Cardiac septum (tissue), 1 donor: ENCODE data around the gene GUCA1C. TPM values are rescaled to one million over a fixed set of nuclear protein-coding genes. Genes with fewer than 3 reads are reported as not detected.

Experiments used
- DNase-seq: peaks from one replicate; pipeline ENCODE4 v3.0.0-alpha.2; 2020; ENCODE audit warnings: low spot score
- intact Hi-C: fragments of 100-400 bp; cut with DNase I; formaldehyde crosslinking; loops from one replicate; pipeline ENCODE4 v1.14.0; 2022
- total RNA-seq: library from RNA; stranded (reverse); fragmentation: NEBNext Ultra II Directional; extraction: Animal tissue kit (Norgen Biotek cat#: 25700); gene quantifications from one replicate; pipeline ENCODE4 v1.2.1, GENCODE V29; 2021
- donor health status: DM: no; HTN: no; CAD: no.

The GUCA1C gene
- total RNA-seq, 1 donor from 2014 or later = 0.81 TPM

DNA sequence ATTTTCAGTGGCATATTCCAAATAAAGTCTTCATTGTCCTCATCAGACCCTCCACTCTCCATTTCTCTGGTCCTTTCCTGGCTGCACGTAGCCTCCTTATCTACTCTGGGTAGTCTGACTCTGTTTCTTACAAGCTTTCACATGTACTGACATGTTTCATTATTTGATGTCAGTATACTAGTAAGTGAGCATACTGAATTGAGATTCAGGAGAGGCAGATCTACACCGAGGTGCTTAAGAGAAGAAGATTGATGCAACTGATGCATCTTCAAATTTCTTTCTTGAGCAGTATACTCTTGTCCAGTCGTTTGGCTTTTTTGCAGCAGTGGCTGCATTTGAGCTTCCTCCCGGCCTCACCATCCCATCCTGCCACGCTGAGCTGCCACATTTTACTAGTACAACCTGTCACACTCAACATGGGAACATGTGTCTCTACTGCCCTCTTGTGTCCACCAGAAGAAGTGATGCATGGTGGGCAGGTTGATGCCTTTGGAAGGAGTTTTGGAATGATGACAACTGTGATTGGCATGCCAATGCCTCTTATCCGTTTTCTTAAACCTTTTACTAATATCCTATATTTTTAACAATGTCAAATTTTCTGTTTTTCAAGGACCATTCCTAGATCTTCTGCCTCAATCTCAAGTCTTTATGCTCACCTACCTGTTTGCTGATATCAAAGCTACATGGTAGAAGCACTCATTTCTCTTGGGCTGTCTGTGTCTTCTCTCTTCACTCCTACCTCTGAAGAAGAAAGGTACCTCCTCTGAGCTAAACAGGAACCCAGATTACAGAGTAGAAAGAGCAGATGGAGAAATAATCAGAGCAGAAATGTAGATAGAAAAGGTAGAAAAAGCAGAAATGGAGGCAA lies 38.7 kb downstream of the GUCA1C start:
- DNase-seq = no peak
- intact Hi-C loops = loop anchor here (2.0 to 10.0 kb wide), 2 partner anchors 252 to 420 kb away; no protein-coding TSS in a partner anchor

DNA sequence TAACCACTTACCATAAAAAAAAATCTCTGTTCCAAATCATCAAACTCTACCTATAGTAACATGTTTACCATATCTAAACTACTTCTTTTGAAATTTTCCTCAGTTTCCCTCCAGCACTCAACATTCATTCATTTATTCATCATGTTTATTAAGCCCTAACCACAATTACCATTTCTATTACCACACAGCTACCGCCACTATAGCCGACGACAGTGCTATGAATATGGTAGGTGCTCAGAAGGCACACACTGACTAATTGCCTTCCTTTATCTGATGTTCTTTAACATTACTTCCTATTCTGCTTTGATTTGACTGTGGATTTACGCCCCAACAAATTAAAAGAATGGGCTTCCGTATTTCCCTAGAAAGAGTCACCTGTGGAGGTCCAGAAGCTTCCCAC lies 43.9 kb downstream of the GUCA1C start:
- intact Hi-C loops = loop anchor here (10.0 kb wide), 1 partner anchor 415 kb away; no protein-coding TSS in a partner anchor
- DNase-seq = no peak

DNA sequence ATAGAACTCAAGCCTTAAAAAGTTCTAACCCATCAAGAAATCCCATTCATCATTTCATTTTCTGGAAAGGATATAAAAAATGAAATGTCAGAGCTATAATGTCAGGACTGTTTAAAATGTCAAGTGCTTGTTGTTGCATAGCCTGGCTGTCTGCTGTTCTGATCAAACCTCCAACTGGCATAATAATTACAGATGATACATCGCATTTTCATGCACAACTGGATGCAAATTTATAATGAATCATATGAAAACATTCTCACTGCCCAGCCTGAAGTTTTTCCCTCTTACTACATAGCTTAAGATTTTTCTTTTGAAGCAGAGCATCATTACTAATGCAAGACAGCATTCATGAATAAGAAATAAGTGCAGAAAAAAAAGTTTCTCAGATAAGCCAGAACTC lies 46.5 kb downstream of the GUCA1C start:
- intact Hi-C loops = no loop called here
- no peak for DNase-seq

DNA sequence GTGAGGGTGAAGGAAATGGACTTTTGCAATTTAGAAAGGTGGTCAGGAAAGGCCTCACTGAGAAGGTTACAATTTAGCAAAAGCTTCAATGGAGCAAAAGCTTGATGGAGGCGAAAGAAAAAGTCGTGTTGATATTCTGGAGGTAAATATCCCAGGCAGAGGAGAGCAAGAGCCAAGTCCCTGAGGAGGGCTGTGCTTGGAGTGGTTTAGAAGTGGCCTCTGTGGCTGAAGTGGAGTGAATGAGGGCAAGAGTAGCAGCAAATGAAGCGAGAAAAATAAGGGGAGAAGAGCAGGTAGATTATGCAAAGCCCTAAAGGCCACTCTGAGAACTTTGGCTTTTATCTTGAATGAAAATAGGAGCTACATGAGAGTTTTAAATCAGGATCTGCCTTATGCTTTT lies 54.1 kb downstream of the GUCA1C start:
- no peak for DNase-seq
- intact Hi-C loops = no loop called here

DNA sequence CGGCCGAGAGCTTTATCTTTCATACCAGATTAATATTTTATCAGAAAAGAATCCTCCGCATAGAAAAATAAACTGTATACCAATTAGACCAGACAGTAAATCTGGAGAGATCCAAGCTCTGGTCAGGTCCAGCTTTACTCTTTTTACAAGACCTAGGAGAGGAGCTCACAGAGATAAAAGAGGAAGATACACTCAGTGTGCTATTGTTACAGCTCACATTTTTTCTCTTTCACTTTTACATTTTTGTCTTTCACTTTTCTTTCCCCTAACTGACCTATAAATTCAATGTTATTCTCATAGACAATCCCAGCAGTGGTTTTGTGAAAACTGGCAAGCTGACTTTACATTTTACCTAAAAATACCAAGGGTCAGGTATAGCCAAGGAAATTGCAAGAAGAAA lies 55.8 kb downstream of the GUCA1C start:
- intact Hi-C loops = no loop called here
- no peak for DNase-seq

DNA sequence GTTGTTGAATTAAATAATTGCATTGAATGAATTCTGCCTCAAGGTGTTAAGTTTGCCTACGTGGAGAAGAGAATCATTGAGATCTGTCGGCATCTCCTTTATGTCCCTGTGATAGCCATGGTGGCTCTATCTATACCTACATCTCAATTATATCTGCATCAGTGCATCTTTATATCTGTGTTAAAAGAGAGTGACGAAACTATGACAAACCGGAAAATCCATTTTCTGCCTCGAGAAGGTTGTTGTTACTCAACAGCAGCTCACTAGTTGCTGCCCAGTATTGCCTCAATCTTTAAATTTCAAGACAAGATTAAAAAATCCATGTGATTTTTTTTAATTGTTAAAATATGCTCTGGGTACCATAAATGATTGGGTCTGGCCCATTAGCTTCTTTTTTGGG lies 58.7 kb downstream of the GUCA1C start:
- intact Hi-C loops = no loop called here
- DNase-seq = no peak

DNA sequence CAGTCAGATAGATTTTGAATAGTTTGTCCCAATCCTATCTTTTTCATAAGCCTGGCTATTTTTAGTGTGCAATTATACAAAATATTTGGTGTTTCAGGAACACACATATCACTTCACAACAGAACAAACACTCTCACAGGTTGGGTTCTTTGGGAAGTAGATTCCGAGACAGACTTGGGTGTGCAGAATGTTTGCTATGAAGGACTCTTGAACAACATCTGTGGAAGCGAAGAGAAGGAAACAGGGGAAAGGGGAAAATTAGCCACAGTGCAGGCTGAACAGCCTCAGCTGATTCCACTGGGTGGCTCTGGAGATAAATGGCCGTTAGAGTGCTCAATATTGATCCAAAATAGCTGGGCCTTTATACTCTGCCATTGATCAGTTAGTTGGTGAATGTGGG lies 61.8 kb downstream of the GUCA1C start:
- intact Hi-C loops = no loop called here
- no peak for DNase-seq

DNA sequence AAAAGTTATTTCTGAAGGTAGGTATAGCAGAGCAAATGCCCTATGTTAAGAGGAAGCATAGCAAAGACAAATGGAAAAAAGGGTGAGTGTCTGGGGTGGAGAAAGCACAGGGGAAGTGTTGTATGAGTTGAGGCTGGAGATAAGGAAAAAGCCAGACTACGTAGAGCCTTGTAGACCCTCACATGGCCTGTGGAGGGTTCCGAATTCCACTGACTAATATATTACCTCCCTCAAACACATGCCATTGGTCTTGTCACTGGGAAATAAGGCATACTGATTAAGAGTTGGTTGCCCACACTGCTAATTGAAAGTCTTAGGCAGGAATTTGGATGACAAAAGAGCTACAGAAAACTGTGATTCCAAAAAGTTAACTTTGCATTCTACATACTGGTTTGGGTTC lies 65.9 kb downstream of the GUCA1C start:
- intact Hi-C loops = no loop called here
- DNase-seq = no peak

DNA sequence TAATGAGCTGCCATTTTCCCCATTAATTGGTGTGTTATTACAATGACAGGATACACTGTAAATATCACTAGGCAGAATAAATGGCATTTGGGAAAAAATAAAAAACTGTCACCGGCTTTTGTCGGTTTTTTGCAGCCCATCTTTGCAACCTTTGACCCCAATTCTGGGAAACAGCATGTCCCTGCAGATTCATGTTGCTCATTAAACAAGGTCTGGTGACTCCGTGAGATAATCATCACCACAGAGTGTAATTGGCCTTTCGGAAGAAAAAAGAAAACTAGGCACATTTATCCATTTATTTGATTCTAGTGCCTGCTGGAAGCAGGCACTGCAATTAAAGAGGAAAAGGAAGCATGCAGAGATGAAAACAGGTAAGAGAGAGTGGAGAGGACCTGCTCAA lies 66.6 kb downstream of the GUCA1C start:
- intact Hi-C loops = no loop called here
- DNase-seq = no peak

DNA sequence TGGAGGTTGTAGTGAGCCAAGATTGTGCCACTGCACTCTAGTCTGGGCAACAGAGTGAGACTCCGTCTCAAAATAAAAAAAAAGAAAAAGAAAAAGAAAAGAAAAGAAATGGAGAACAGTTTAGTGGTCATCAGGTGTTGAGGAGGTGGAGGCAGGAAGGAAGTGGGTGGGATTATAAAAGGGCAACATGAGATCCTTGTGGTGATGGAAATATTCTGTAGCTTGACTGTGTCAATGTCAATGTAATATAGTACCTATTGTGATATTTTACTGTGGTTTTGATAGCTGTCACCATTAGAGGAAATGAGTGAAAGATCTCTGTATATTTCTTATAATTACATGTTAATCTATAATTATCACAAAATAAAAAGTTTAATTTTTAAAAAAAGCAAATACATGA lies 70.3 kb downstream of the GUCA1C start:
- DNase-seq = no peak
- intact Hi-C loops = no loop called here

DNA sequence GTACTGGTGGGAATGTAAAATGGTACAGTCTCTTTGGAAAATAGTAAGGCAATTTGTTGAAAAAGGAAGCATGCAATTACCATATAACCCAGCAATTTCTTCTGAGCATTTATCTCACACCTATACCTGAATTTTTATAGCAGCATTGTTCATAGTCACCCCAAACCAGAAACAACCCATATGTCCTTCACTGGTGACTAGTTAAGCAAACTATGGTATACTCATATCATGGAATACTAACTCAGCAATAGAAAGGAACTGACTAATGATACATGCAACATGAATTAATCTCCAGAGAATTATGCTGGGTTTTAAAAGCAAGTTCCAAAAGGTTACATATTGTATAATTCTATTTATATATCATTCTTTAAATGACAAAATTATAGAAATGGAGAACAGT lies 70.9 kb downstream of the GUCA1C start:
- intact Hi-C loops = no loop called here
- DNase-seq = no peak

DNA sequence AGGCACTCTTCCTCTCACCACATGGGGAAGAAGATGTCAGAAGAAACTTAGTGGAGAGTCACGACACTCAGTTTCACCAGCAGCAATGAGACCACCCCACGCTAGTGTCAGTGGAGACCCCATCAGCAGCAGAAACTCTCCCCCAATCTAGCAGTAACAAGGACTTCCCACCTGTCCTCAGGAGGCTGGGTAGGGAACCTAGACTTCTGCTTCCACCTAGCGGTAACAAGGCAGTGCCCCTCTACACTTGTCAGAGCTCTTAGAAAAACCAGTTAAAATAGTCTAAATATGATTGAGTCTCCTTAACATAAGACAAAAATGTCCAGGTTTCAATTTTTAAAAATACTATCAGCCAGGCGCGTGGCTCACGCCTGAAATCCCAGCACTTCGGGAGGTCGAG lies 73.8 kb downstream of the GUCA1C start:
- DNase-seq = no peak
- intact Hi-C loops = no loop called here

DNA sequence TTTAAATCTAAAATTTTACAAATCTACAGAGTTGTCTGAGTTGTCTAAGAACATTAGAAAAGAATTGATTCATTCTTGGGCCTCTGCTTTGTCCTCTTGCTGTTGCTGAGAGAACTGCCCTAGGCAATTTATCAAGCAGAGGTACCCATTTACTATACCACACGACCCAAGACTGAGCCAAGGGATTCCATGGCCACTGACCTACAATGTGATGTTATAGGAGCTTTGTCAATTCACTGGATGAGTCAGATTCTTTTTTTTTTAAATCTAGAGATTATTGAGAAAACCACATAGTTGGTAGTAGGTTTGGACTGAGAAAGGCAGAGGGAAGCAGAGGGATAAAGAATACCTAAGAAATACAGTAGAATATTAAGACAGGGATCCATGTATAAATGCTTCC lies 75.8 kb downstream of the GUCA1C start:
- intact Hi-C loops = no loop called here
- no peak for DNase-seq

DNA sequence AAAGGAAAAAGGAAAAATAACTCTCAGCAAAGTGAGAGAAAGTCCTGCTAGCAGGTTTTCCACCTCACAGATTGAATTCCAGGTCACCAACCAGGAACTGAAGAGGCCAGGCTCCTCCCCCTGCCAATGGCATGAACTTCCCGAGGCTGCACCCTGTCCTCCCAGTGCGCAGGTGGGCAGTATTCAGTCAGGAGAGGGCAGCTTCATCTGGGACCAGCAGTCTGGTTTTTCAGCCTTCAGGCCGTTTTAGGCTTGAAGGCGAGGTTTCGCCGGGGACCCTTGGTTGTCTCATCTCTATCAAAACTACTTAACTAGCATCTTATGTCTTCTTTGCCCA lies 89.9 kb downstream of the GUCA1C start:
- no peak for DNase-seq
- intact Hi-C loops = no loop called here

DNA sequence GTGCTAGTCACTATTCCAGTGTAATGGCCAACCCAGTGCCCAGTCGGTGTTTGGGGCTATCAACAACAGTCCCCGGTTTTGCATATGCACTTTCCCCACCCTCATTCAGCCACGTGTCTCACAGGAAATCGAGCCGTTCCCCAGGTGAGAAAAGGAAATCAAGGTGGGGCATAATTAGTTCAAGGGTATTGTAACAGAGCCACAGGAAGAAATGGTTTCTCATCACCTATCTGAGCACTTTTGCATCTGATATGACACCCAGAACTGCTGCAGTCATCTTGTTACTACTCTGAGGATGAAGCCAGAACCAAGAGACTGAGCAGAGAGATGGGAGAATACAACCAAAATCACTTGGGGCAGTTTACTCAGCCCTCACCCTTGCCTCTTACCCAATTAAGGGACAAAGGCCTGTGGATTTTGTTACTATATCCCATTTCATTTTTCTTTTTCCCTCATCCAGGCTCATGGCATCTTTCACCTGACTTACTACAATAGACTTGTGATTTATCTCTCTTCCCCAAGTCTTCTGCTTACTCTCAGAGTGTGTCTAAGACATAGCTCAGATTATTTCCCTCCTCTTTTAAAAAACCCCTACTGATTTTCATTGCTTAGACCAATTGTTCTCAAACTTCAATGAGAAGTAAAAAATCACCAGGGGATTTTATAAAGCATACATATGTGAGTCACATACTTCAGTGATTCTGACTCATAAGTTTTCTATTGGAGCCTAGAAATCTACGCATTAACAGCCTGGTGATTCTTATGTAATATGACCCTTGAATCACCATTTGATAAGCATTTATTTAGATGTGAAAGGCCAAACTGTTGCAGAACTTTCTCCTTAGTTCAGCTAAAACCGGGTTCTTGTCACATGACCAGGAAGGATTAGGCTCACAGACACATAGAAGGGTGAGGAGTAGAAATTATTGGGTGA lies 90.5 kb downstream of the GUCA1C start:
- intact Hi-C loops = no loop called here
- no peak for DNase-seq

DNA sequence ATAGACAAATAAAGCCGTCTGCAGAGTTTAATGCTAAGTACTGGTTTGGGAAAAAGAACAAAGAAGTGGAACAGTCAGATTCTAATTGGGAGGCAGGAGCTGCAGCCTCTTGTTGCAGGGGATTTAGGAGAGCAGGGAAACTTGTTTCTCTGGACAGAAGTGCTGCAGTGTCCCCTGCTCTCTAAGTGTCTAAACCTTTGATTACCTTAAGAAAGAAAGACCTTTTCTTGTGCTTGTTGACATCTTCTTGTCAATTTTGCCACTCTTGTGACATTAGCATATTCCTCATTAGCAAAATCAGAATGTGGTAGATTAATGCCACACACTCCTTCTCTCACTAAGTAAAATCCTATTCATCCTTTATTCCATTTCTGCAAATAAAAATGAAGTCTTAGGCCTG lies 92.3 kb downstream of the GUCA1C start:
- intact Hi-C loops = no loop called here
- DNase-seq = no peak

Other genes with a start within 250 kb of the GUCA1C start
- gene RETNLB, start 196.5 kb downstream of the GUCA1C start, total RNA-seq = not detected
- gene TRAT1, start 131.1 kb downstream of the GUCA1C start, total RNA-seq = 0.30 TPM
- gene MORC1, start 164.3 kb upstream of the GUCA1C start, total RNA-seq = not detected
- gene C3orf85, start 182.8 kb upstream of the GUCA1C start, total RNA-seq = not detected